ENCODE measurements around the gene CCDC80. TPM values are rescaled to one million over a fixed set of nuclear protein-coding genes. Genes with fewer than 3 reads are reported as not detected.

The CCDC80 gene
- total and polyA plus RNA-seq, 9 of the 15 experiments (the other 6 are each of a cell fraction or from before 2014, with no cell fraction given), result 0.17 to 2.0 (median 1.1) TPM

DNA sequence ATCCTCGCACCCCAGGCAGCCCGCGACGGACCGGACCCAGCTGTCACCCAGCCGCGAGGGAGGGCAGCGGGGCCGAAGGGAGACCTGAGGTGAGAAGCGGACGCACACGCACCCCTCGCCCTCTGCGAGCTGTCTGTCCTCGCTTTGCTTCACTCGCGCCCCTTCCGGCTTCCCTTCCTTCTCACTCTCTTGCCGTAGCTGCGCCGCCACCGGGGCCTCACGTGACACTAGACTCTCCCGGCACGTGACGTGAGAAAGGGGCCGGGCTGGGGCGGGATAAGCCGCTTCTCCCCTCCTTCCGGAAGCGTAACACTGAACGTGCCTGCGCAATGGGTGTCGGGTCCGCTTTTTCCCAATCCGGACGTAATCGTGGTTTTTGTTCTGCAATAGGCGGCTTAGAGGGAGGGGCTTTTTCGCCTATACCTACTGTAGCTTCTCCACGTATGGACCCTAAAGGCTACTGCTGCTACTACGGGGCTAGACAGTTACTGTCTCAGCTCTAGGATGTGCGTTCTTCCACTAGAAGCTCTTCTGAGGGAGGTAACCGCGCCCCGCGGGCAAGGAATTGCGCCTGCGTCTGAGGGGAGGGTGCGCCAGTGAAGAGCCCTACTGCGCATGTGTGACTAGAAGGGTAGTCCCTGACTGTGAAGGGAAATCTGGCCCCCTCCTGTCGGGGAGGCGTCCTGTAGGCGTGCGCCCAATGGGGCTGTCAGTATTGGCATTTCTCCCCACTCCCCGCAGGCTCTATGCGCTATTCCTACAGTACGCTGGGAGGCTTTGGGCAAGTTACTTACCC, 79.0 kb downstream of the CCDC80 start, which contains the start of the genes ATG3 and SLC35A5 (continued):
- TF ChIP-seq, protein P1, sequence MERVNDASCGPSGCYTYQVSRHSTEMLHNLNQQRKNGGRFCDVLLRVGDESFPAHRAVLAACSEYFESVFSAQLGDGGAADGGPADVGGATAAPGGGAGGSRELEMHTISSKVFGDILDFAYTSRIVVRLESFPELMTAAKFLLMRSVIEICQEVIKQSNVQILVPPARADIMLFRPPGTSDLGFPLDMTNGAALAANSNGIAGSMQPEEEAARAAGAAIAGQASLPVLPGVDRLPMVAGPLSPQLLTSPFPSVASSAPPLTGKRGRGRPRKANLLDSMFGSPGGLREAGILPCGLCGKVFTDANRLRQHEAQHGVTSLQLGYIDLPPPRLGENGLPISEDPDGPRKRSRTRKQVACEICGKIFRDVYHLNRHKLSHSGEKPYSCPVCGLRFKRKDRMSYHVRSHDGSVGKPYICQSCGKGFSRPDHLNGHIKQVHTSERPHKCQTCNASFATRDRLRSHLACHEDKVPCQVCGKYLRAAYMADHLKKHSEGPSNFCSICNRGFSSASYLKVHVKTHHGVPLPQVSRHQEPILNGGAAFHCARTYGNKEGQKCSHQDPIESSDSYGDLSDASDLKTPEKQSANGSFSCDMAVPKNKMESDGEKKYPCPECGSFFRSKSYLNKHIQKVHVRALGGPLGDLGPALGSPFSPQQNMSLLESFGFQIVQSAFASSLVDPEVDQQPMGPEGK (CRISPR knock-in tag; IDR thresholded peaks at IDR 0.05; ENCODE audit: borderline replicate concordance), result no peak
- TF ChIP-seq, protein P2, sequence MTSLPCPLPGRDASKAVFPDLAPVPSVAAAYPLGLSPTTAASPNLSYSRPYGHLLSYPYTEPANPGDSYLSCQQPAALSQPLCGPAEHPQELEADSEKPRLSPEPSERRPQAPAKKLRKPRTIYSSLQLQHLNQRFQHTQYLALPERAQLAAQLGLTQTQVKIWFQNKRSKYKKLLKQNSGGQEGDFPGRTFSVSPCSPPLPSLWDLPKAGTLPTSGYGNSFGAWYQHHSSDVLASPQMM (CRISPR knock-in tag; IDR thresholded peaks at IDR 0.05), result no peak
- no peak for TF ChIP-seq ZNF174 (CRISPR knock-in tag; IDR thresholded peaks at IDR 0.05)
- TF ChIP-seq ZNF583 (CRISPR knock-in tag; IDR thresholded peaks at IDR 0.05), result no peak
- TF ChIP-seq EP300 (IDR thresholded peaks at IDR 0.05; ENCODE audit: low read length), result peak; percentile 26; the same call in 1 of the 2 replicates
- TF ChIP-seq POLR2B (IDR thresholded peaks at IDR 0.05; ENCODE audit: low read depth, partially characterized antibody), result peak; percentile 90
- TF ChIP-seq, protein P3, sequence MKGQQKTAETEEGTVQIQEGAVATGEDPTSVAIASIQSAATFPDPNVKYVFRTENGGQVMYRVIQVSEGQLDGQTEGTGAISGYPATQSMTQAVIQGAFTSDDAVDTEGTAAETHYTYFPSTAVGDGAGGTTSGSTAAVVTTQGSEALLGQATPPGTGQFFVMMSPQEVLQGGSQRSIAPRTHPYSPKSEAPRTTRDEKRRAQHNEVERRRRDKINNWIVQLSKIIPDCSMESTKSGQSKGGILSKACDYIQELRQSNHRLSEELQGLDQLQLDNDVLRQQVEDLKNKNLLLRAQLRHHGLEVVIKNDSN (CRISPR knock-in tag; IDR thresholded peaks at IDR 0.05), result peak; percentile 100
- peak; percentile 53; the same call in 1 of the 2 replicates for TF ChIP-seq CTBP1 (IDR thresholded peaks at IDR 0.05; ENCODE audit: borderline replicate concordance)
- TF ChIP-seq SIN3B (IDR thresholded peaks at IDR 0.05; ENCODE audit: low read depth), result peak; percentile 66
- TF ChIP-seq, protein P4, sequence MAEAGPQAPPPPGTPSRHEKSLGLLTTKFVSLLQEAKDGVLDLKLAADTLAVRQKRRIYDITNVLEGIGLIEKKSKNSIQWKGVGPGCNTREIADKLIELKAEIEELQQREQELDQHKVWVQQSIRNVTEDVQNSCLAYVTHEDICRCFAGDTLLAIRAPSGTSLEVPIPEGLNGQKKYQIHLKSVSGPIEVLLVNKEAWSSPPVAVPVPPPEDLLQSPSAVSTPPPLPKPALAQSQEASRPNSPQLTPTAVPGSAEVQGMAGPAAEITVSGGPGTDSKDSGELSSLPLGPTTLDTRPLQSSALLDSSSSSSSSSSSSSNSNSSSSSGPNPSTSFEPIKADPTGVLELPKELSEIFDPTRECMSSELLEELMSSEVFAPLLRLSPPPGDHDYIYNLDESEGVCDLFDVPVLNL (CRISPR knock-in tag; IDR thresholded peaks at IDR 0.05; ENCODE audit: low read depth), result no peak
- peak; percentile 31 for TF ChIP-seq ZFP36 (IDR thresholded peaks at IDR 0.05; ENCODE audit: low read depth, low read length, partially characterized antibody)
- no peak for TF ChIP-seq RNF2 (IDR thresholded peaks at IDR 0.05)
- TF ChIP-seq NFIC (IDR thresholded peaks at IDR 0.05), result peak; percentile 82
- TF ChIP-seq NFRKB (IDR thresholded peaks at IDR 0.05; ENCODE audit: low read depth), result peak; percentile 39; the same call in 1 of the 2 replicates
- TF ChIP-seq ETV1 (tag; conservative IDR thresholded peaks at IDR 0.05; ENCODE audit: low read depth), result peak; percentile 96
- TF ChIP-seq, protein P5, sequence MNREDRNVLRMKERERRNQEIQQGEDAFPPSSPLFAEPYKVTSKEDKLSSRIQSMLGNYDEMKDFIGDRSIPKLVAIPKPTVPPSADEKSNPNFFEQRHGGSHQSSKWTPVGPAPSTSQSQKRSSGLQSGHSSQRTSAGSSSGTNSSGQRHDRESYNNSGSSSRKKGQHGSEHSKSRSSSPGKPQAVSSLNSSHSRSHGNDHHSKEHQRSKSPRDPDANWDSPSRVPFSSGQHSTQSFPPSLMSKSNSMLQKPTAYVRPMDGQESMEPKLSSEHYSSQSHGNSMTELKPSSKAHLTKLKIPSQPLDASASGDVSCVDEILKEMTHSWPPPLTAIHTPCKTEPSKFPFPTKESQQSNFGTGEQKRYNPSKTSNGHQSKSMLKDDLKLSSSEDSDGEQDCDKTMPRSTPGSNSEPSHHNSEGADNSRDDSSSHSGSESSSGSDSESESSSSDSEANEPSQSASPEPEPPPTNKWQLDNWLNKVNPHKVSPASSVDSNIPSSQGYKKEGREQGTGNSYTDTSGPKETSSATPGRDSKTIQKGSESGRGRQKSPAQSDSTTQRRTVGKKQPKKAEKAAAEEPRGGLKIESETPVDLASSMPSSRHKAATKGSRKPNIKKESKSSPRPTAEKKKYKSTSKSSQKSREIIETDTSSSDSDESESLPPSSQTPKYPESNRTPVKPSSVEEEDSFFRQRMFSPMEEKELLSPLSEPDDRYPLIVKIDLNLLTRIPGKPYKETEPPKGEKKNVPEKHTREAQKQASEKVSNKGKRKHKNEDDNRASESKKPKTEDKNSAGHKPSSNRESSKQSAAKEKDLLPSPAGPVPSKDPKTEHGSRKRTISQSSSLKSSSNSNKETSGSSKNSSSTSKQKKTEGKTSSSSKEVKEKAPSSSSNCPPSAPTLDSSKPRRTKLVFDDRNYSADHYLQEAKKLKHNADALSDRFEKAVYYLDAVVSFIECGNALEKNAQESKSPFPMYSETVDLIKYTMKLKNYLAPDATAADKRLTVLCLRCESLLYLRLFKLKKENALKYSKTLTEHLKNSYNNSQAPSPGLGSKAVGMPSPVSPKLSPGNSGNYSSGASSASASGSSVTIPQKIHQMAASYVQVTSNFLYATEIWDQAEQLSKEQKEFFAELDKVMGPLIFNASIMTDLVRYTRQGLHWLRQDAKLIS (CRISPR knock-in tag; IDR thresholded peaks at IDR 0.05), result peak; percentile 74; the same call in 1 of the 2 replicates
- no peak for TF ChIP-seq NCOA2 (IDR thresholded peaks at IDR 0.05; ENCODE audit: partially characterized antibody in 2 of 2)
- peak; percentile 89 for TF ChIP-seq RBFOX2 (IDR thresholded peaks at IDR 0.05; ENCODE audit: low read depth, low read length)

Data from K562 (cell line).